A673 (cell line): Measurements from ENCODE around the gene LCE7A. TPM values are rescaled to one million over a fixed set of nuclear protein-coding genes. Genes with fewer than 3 reads are reported as not detected.

ENCODE experiments used
- BruUV-seq: library from RNA; stranded (reverse); fragments of 400-500 nt; replicated peaks from 2 replicates; lab custom pipeline; 2021; lab: Mats Ljungman, UMichigan
- CTCF ChIA-PET: fragments of 300-600 bp; sonication (Branson Sonifier 250); formaldehyde crosslinking; loops from one replicate; lab custom pipeline; 2022; ENCODE audit warnings: antibody characterized with exemption; lab: Charles Lee
- POLR2A ChIA-PET: fragments of 300-600 bp; sonication (Branson Sonifier 250); formaldehyde crosslinking; loops from one replicate; lab custom pipeline; 2022; ENCODE audit warnings: antibody characterized with exemption; ENCODE audit not compliant: low non-redundant PET; lab: Charles Lee
- DNase-seq: peaks from one replicate; pipeline ENCODE4 v3.0.0-alpha.2; 2015; ENCODE audit warnings: low spot score
- H3K27ac ChIP-seq: fragments of 200-600 bp; sonication (generic); 2 replicates; pipeline ENCODE4 v1.5.1; 2016; ENCODE audit warnings: mixed run types, low read depth, mild to moderate bottlenecking, mixed read lengths, antibody characterized with exemption, low read length; ENCODE audit not compliant: poor library complexity, severe bottlenecking
- H3K27me3 ChIP-seq: fragments of 200-600 bp; sonication (generic); replicated peaks from 2 replicates; pipeline ENCODE4 v1.6.1; 2017; ENCODE audit warnings: mixed run types, low read depth, mild to moderate bottlenecking, mixed read lengths, antibody characterized with exemption, low read length; ENCODE audit not compliant: insufficient read depth, poor library complexity
- H3K36me3 ChIP-seq: fragments of 200-600 bp; sonication (generic); 2 replicates; pipeline ENCODE4 v1.6.1; 2016; ENCODE audit warnings: mixed run types, mild to moderate bottlenecking, mixed read lengths, antibody characterized with exemption, low read length; ENCODE audit not compliant: insufficient read depth, poor library complexity, severe bottlenecking
- H3K4me1 ChIP-seq: fragments of 200-600 bp; sonication (generic); 2 replicates; pipeline ENCODE4 v1.6.1; 2017; ENCODE audit warnings: mixed run types, mild to moderate bottlenecking, mixed read lengths, antibody characterized with exemption, low read length; ENCODE audit not compliant: insufficient read depth, poor library complexity, severe bottlenecking
- H3K4me3 ChIP-seq: fragments of 200-600 bp; sonication (generic); 2 replicates; pipeline ENCODE4 v1.5.1; 2016; ENCODE audit warnings: low read depth, mixed run types, mild to moderate bottlenecking, mixed read lengths, low read length; ENCODE audit not compliant: poor library complexity, severe bottlenecking
- H3K9me3 ChIP-seq: fragments of 200-600 bp; sonication (generic); 2 replicates; pipeline ENCODE4 v1.6.1; 2016; ENCODE audit warnings: mixed run types, low read depth, mild to moderate bottlenecking, mixed read lengths, antibody characterized with exemption, low read length; ENCODE audit not compliant: poor library complexity, severe bottlenecking
- CTCF ChIP-seq: fragments of 300-800, 200-600 bp; sonication (generic); conservative IDR thresholded peaks from 2 replicates; pipeline ENCODE4 v1.5.1; 2017; ENCODE audit warnings: low read depth, mild to moderate bottlenecking, antibody characterized with exemption, low read length, moderate library complexity, mixed read lengths
- EZH2 ChIP-seq: fragments of 200-600 bp; sonication (generic); IDR thresholded peaks from 2 replicates; pipeline ENCODE4 v1.6.1; 2017; ENCODE audit warnings: borderline replicate concordance, low read depth, mild to moderate bottlenecking, mixed read lengths, antibody characterized with exemption, low read length; ENCODE audit not compliant: poor library complexity, severe bottlenecking
- intact Hi-C: fragments of 100-400 bp; cut with micrococcal nuclease; formaldehyde crosslinking; loops from one replicate; pipeline ENCODE4 v1.10.0; 2022; ENCODE audit not compliant: unreplicated experiment
- total RNA-seq: library from RNA; stranded (reverse); gene quantifications from 2 replicates; pipeline ENCODE4 v1.2.3, GENCODE V29; 2021

Gene LCE7A
- total RNA-seq, 1 experiment from 2014 or later, result not detected

- Histone ChIP-seq H3K4me3 (no peak overlapping the region), H3K9me3 (no peaks in the 10 kb centered on the region), H3K4me1 (no peaks in the 10 kb centered on the region), H3K27me3 (peaks cover 12% of the 10 kb centered on the region), H3K36me3 (no peaks in the 10 kb centered on the region), H3K27ac (no peak overlapping the region)
- intact Hi-C loops, result no loop called here
- ChIA-PET POLR2A (no interaction called here), CTCF (no interaction called here)
- BruUV-seq, result no TSS peak
- no peak for DNase-seq
- TF ChIP-seq EZH2, result no peak
- TF ChIP-seq CTCF, result no peak
Observed at GRCh38 chr1:152884085-152884484, 24.3 kb downstream of the LCE7A start.

GRCh38 chr1:152884506-152884905 lies 24.7 kb downstream of the LCE7A start:
- BruUV-seq, result no TSS peak
- H3K4me1 ChIP-seq, result no peaks in the 10 kb centered on the region
- no peak for TF ChIP-seq CTCF
- no peak for TF ChIP-seq EZH2
- no peak overlapping the region for H3K4me3 ChIP-seq
- no peak for DNase-seq
- POLR2A ChIA-PET, result no interaction called here
- no peaks in the 10 kb centered on the region for H3K36me3 ChIP-seq
- CTCF ChIA-PET, result no interaction called here
- intact Hi-C loops, result no loop called here
- H3K27ac ChIP-seq, result no peak overlapping the region
- H3K27me3 ChIP-seq, result peaks cover 12% of the 10 kb centered on the region
- H3K9me3 ChIP-seq, result no peaks in the 10 kb centered on the region

- Histone ChIP-seq H3K4me3 (no peak overlapping the region), H3K36me3 (no peaks in the 10 kb centered on the region), H3K27ac (no peak overlapping the region), H3K27me3 (peaks cover 12% of the 10 kb centered on the region), H3K9me3 (no peaks in the 10 kb centered on the region), H3K4me1 (no peaks in the 10 kb centered on the region)
- no peak for TF ChIP-seq EZH2
- ChIA-PET POLR2A (no interaction called here), CTCF (no interaction called here)
- intact Hi-C loops, result no loop called here
- no peak for DNase-seq
- BruUV-seq, result no TSS peak
Observed at GRCh38 chr1:152884966-152885624, 25.3 kb downstream of the LCE7A start.

GRCh38 chr1:152886085-152886484 lies 26.3 kb downstream of the LCE7A start:
- Histone ChIP-seq H3K4me3 (no peak overlapping the region), H3K36me3 (no peaks in the 10 kb centered on the region), H3K27ac (no peak overlapping the region), H3K4me1 (no peaks in the 10 kb centered on the region), H3K27me3 (peaks cover 12% of the 10 kb centered on the region), H3K9me3 (no peaks in the 10 kb centered on the region)
- no peak for TF ChIP-seq EZH2
- TF ChIP-seq CTCF, result no peak
- CTCF ChIA-PET, result no interaction called here
- no TSS peak for BruUV-seq
- intact Hi-C loops, result no loop called here
- POLR2A ChIA-PET, result no interaction called here
- no peak for DNase-seq
